Right lobe of liver (tissue), 4 donors: ENCODE measurements around the gene NSL1.

ENCODE experiments used
- POLR2A ChIP-seq: fragments of 450-650 bp; IDR thresholded peaks from one replicate; pipeline ENCODE4 v1.6.1; 2017; ENCODE audit warnings: antibody characterized with exemption, mild to moderate bottlenecking
- TF ChIP-seq, protein P1 (sequence below), 4 donors: fragments of 200-600 bp in 3 of 4; fragments of 450-650 bp in 1 of 4; IDR thresholded peaks; one replicate each; pipeline versions ENCODE4 v1.5.1 to v1.8.0; 2016 to 2022; ENCODE audit warnings: antibody characterized with exemption in 4 of 4, mild to moderate bottlenecking in 2 of 4
- donor health status: DM: no; HTN: no; CAD: no.
- donor health status: DM: no; HTN: no; CAD: no.
- donor health status: DM: no; HTN: yes; CAD: no.

DNA sequence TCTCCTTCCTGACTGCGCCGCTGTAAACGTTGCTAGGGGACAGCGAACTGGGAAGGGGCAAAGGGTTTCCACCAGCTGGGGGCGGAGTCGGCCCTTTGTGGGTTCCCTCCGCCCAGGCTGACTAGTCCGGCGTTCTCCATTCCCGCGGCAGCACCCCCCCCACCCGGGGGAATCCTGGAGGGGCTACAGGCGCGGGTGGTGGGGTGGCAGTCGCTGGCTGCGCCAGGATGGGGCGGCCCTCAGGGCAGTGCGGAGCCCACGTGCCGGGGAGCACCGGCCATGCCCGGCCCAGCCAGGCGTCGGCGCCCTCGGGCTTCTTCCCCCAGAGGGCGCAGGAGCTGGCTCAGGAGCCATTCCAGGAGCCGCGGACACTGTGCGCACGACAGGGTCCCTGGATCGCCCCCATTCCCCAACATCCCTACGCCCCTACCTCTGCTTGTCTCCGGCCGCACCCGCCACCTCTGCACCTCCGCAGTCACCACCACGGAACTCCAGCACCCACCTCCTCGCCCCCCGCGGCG lies 92.4 kb downstream of the NSL1 start:
- TF ChIP-seq, protein P1, sequence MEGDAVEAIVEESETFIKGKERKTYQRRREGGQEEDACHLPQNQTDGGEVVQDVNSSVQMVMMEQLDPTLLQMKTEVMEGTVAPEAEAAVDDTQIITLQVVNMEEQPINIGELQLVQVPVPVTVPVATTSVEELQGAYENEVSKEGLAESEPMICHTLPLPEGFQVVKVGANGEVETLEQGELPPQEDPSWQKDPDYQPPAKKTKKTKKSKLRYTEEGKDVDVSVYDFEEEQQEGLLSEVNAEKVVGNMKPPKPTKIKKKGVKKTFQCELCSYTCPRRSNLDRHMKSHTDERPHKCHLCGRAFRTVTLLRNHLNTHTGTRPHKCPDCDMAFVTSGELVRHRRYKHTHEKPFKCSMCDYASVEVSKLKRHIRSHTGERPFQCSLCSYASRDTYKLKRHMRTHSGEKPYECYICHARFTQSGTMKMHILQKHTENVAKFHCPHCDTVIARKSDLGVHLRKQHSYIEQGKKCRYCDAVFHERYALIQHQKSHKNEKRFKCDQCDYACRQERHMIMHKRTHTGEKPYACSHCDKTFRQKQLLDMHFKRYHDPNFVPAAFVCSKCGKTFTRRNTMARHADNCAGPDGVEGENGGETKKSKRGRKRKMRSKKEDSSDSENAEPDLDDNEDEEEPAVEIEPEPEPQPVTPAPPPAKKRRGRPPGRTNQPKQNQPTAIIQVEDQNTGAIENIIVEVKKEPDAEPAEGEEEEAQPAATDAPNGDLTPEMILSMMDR (IDR thresholded peaks at IDR 0.05): peak; percentile 33 to 53 (median 44)
- no peak for TF ChIP-seq POLR2A
